Mucosa of stomach (tissue), 1 donor: Measurements from ENCODE around the gene VAPA.

Experiments used
- H3K27me3 ChIP-seq: one replicate; pipeline ENCODE4 v1.7.0; 2013; ENCODE audit warnings: mild to moderate bottlenecking, low read length; ENCODE audit not compliant: control insufficient read depth, insufficient read depth
- H3K36me3 ChIP-seq: one replicate; pipeline ENCODE4 v1.7.0; 2013; ENCODE audit warnings: low read length; ENCODE audit not compliant: control insufficient read depth, insufficient read depth
- H3K4me1 ChIP-seq: one replicate; pipeline ENCODE4 v1.7.0; 2013; ENCODE audit warnings: mild to moderate bottlenecking, low read length; ENCODE audit not compliant: control insufficient read depth, insufficient read depth
- H3K4me3 ChIP-seq: one replicate; pipeline ENCODE4 v1.7.0; 2013; ENCODE audit warnings: low read length
- H3K9ac ChIP-seq: one replicate; pipeline ENCODE4 v1.7.0; 2013; ENCODE audit warnings: mild to moderate bottlenecking, low read length, moderate library complexity
- H3K9me3 ChIP-seq: one replicate; pipeline ENCODE4 v1.7.0; 2013; ENCODE audit warnings: mild to moderate bottlenecking, low read length, moderate library complexity; ENCODE audit not compliant: control insufficient read depth
- donor health status: Pancreatic carcinoma.

VAPA gene

GRCh38 chr18:9913526-9914333 is at the start of gene VAPA:
TSS of gene VAPA (plus strand) at chr18:9914016. CDS start at chr18:9914257, 241 bp downstream.
- Histone ChIP-seq H3K4me3 (peak within 1 kb of the TSS; percentile 89), H3K9me3 (no peaks in the 10 kb centered on the region), H3K9ac (peak within 1 kb of the TSS; percentile 93), H3K27me3 (no peaks in the 10 kb centered on the region), H3K36me3 (no peaks in the 10 kb centered on the region), H3K4me1 (peaks cover 11% of the 10 kb centered on the region)

- no peaks in the 10 kb centered on the region for H3K27me3 ChIP-seq
- no peak overlapping the region for H3K9ac ChIP-seq
- peaks cover 27% of the 10 kb centered on the region for H3K4me1 ChIP-seq
- H3K4me3 ChIP-seq, result no peak overlapping the region
- H3K36me3 ChIP-seq, result no peaks in the 10 kb centered on the region
- H3K9me3 ChIP-seq, result no peaks in the 10 kb centered on the region
Observed at GRCh38 chr18:9865764-9866490, 47.9 kb upstream of the VAPA start.

- no peaks in the 10 kb centered on the region for H3K9me3 ChIP-seq
- no peaks in the 10 kb centered on the region for H3K36me3 ChIP-seq
- no peaks in the 10 kb centered on the region for H3K27me3 ChIP-seq
- H3K9ac ChIP-seq, result no peak overlapping the region
- peaks cover 27% of the 10 kb centered on the region for H3K4me1 ChIP-seq
- no peak overlapping the region for H3K4me3 ChIP-seq
Observed at GRCh38 chr18:9866627-9867026, 47.2 kb upstream of the VAPA start.

- Histone ChIP-seq H3K9ac (no peak overlapping the region), H3K36me3 (no peaks in the 10 kb centered on the region), H3K4me3 (no peak overlapping the region), H3K9me3 (no peaks in the 10 kb centered on the region), H3K4me1 (peaks cover 27% of the 10 kb centered on the region), H3K27me3 (no peaks in the 10 kb centered on the region)
Observed at GRCh38 chr18:9867071-9867594, 46.7 kb upstream of the VAPA start.

- Histone ChIP-seq H3K9me3 (no peaks in the 10 kb centered on the region), H3K9ac (no peak overlapping the region), H3K4me3 (no peak overlapping the region)
Observed at GRCh38 chr18:9868857-9869714, 44.7 kb upstream of the VAPA start.

GRCh38 chr18:9869715-9870430 is 43.9 kb upstream of the VAPA start:
- no peak overlapping the region for H3K9ac ChIP-seq
- H3K4me3 ChIP-seq, result no peak overlapping the region
- H3K4me1 ChIP-seq, result peaks cover 27% of the 10 kb centered on the region
- H3K9me3 ChIP-seq, result no peaks in the 10 kb centered on the region
- H3K27me3 ChIP-seq, result no peaks in the 10 kb centered on the region
- H3K36me3 ChIP-seq, result no peaks in the 10 kb centered on the region

More at GRCh38 chr18:9868857-9869714, 44.7 kb upstream of the VAPA start:
- Histone ChIP-seq H3K27me3 (no peaks in the 10 kb centered on the region), H3K4me1 (peaks cover 27% of the 10 kb centered on the region), H3K36me3 (no peaks in the 10 kb centered on the region)

GRCh38 chr18:9870431-9871008 is 43.3 kb upstream of the VAPA start:
- Histone ChIP-seq H3K4me1 (peaks cover 27% of the 10 kb centered on the region), H3K4me3 (no peak overlapping the region), H3K27me3 (no peaks in the 10 kb centered on the region), H3K9ac (no peak overlapping the region), H3K36me3 (no peaks in the 10 kb centered on the region), H3K9me3 (no peaks in the 10 kb centered on the region)

GRCh38 chr18:9871244-9871746 is 42.5 kb upstream of the VAPA start:
- H3K27me3 ChIP-seq, result no peaks in the 10 kb centered on the region
- no peak overlapping the region for H3K9ac ChIP-seq

GRCh38 chr18:9872823-9873222 is 41.0 kb upstream of the VAPA start:
- no peaks in the 10 kb centered on the region for H3K27me3 ChIP-seq
- H3K36me3 ChIP-seq, result no peaks in the 10 kb centered on the region
- no peak overlapping the region for H3K9ac ChIP-seq
- no peak overlapping the region for H3K4me3 ChIP-seq
- H3K9me3 ChIP-seq, result no peaks in the 10 kb centered on the region
- peaks cover 35% of the 10 kb centered on the region for H3K4me1 ChIP-seq

More at GRCh38 chr18:9871244-9871746, 42.5 kb upstream of the VAPA start:
- H3K36me3 ChIP-seq, result no peaks in the 10 kb centered on the region
- no peaks in the 10 kb centered on the region for H3K9me3 ChIP-seq
- H3K4me3 ChIP-seq, result no peak overlapping the region
- peaks cover 31% of the 10 kb centered on the region for H3K4me1 ChIP-seq

GRCh38 chr18:9874728-9875127 is 39.1 kb upstream of the VAPA start:
- Histone ChIP-seq H3K4me3 (no peak overlapping the region), H3K9ac (no peak overlapping the region), H3K4me1 (peaks cover 23% of the 10 kb centered on the region), H3K27me3 (no peaks in the 10 kb centered on the region), H3K9me3 (no peaks in the 10 kb centered on the region), H3K36me3 (no peaks in the 10 kb centered on the region)
